GM12874 (cell line): ENCODE measurements around the gene TIMM22.

Source experiments
- TF ChIP-seq, protein P1 (sequence below): IDR thresholded peaks from 2 replicates; pipeline ENCODE4 v1.5.1; 2011; ENCODE audit warnings: low read depth, mild to moderate bottlenecking, control low read depth, low read length, moderate library complexity; ENCODE audit not compliant: insufficient read depth

The TIMM22 gene

GRCh38 chr17:977166-977565, 19.8 kb upstream of the TIMM22 start:
- TF ChIP-seq, protein P1, sequence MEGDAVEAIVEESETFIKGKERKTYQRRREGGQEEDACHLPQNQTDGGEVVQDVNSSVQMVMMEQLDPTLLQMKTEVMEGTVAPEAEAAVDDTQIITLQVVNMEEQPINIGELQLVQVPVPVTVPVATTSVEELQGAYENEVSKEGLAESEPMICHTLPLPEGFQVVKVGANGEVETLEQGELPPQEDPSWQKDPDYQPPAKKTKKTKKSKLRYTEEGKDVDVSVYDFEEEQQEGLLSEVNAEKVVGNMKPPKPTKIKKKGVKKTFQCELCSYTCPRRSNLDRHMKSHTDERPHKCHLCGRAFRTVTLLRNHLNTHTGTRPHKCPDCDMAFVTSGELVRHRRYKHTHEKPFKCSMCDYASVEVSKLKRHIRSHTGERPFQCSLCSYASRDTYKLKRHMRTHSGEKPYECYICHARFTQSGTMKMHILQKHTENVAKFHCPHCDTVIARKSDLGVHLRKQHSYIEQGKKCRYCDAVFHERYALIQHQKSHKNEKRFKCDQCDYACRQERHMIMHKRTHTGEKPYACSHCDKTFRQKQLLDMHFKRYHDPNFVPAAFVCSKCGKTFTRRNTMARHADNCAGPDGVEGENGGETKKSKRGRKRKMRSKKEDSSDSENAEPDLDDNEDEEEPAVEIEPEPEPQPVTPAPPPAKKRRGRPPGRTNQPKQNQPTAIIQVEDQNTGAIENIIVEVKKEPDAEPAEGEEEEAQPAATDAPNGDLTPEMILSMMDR, result no peak

DNA sequence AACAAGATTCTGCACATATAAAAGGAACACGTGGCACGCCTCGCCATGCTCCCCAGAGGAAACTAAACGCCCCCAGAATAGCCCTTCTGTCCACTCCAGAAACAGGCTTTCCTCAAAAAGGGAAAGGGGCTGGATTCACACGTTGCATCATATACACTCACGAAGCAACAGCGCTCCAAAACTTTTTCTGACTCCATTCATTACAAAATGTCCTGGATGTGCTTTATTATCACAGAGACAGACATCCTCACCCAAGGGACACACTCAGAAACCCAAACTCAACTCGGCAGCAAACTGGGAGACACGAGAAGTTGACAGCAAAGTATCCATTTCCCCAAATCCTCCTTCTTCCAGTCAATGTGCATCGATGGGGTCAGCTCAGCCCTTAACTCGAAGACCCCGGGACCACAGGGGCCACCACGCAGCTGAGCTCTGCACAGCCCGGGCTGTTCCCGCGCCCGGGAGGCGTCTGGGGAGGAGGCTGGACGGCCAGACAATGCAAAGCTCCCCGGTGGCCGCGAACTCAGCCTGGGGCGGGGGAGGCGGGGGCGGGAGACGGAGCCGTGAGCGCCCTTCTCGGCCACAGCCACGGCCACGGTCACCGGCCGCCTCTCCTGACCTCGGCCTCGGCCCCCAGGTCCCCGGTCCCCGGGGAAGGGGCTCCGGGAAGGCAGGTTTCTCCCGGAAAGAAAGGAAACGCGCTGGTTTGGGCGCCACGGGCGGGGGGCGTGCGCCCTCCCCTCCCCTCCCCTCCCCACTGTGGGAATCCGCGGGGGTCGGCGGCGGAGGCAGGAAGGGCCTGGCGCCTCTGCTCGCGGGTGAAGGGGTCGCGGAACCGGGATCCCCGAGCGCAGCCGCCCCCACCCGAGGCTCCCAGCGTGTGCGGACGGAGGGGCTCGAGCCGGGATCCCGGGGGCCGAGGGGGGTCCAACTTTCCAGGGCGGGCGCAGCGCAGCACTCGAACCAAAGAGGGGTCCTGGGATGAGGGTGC, 18.5 kb upstream of the TIMM22 start:
- TF ChIP-seq, protein P1, result no peak

GRCh38 chr17:979212-979538, 17.8 kb upstream of the TIMM22 start:
- TF ChIP-seq, protein P1, result no peak

GRCh38 chr17:979539-980405, 17.2 kb upstream of the TIMM22 start, which contains the start of gene NXN:
NXN (minus strand) TSS chr17:979776.
- TF ChIP-seq, protein P1, result peak; percentile 14; the same call in 1 of the 2 replicates

GRCh38 chr17:980406-981291, 16.3 kb upstream of the TIMM22 start:
- TF ChIP-seq, protein P1, result peak; percentile 54

- TF ChIP-seq, protein P1, result no peak
These were observed 15.7 kb upstream of the TIMM22 start for GRCh38 chr17:981292-981658.
